NCI-H82 treated with DMSO at 0.1 percent for 48 hours (cell line): Measurements from ENCODE around the gene NUP37.

Experiments used
- DNase-seq: peaks from one replicate; lab custom pipeline; 2025; ENCODE audit not compliant: unreplicated experiment; lab: John Stamatoyannopoulos, UW

The NUP37 gene

DNA sequence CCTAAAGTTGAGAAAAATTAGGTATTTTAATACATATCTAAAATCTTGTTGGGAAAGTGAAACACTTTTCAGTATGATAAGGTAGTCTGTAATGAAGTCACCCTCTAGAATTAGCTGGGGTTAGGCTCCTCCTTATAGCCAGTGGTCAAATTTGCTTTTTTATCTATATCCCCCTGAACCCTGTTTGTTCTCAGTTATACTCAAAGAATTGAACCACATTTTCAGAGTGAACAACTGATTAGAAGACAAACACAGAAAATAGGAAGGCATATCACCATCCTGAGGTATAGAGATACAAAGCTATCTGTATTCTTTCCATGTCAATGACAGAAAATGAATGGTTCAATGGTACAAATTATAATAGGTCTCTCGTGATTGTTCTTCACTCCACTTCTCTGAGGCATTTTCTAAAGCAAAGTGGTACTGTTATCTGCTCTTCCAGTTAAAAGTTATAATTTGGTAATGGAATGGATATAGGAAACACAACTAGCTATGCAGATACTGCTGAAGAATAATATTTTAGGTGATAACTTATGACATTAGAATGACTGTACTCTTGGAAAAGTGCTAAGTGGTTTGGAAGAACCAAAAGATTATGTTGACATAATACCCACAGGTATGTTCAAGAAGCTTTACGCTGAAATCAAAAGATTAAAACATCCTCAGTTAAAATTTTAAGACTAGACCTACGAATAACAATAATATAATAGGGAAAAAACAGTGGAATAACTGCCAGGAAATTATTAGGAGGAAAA is 85.7 kb downstream of the NUP37 start:
- no peak for DNase-seq

DNA sequence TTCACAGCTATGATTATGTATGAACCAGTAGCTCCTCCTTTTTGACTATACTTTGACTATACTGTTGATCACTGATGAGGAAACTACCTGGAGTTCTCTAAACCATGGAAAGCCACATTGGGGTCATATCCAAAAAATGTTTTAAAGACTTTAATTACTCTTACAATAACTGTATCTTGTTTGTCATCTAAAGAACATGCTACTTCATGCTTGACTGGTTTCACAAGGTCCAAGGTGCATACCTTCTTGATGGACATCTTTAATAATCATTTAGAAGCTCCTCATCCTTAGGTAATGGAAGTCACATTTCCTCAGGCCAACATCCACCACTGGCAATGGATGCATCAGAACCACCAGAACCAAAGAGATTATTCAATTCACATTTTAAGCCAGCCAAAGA is 88.1 kb downstream of the NUP37 start:
- DNase-seq = no peak

DNA sequence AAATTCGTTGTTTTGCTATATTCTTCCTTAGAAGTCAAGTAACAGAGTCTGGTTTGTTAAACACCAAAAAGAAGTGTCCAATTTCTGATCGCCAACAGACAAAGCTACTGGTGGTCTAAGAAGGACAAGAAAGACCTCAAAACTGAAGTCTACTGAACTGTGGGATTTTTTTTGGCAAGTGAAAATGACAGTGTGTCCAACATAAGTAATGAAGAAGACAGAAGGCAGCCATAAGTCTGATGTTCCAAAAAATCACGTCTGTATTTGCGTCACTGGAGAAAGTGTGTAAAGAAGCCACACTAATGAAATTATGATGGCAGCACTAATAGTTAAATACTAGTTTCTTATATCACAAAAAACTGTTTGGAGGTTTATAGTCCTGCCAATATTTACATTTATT is 90.8 kb downstream of the NUP37 start:
- no peak for DNase-seq

DNA sequence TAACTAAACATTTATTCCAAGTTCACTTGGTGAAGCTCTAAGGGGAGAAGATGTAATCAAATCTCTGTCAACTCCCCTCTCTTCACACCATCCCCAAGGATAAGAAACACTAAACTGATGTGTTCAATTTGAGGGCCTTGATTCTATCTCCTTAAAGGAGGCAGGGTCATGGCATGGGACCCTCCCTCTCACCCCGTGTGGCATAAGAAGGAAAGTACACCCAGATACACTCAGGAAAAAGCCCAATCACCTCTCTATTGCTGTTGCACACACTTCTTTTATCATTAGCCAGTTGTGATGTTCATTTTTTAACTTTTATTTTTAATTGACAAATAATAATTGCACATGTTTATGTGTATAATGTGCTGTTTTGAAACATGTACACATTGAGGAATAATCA is 93.2 kb downstream of the NUP37 start:
- no peak for DNase-seq

DNA sequence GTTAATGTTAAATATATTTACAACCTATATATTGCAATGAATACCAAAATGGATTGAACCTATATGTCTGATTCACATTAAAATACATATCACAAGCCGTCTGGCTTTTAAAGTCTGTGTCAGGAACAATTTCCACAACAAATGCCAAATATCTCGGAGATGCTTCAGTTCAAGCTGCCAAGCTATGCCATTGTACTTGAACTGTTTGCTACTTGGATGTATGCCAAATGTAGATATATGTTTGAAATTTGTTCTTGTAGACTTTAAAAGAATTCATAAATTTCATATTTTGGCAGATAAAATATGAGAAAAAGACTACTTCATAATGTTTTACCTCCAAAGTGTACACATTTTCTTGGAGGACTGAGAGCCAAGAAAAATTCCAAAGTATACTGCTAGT is 95.1 kb downstream of the NUP37 start:
- DNase-seq = no peak

DNA sequence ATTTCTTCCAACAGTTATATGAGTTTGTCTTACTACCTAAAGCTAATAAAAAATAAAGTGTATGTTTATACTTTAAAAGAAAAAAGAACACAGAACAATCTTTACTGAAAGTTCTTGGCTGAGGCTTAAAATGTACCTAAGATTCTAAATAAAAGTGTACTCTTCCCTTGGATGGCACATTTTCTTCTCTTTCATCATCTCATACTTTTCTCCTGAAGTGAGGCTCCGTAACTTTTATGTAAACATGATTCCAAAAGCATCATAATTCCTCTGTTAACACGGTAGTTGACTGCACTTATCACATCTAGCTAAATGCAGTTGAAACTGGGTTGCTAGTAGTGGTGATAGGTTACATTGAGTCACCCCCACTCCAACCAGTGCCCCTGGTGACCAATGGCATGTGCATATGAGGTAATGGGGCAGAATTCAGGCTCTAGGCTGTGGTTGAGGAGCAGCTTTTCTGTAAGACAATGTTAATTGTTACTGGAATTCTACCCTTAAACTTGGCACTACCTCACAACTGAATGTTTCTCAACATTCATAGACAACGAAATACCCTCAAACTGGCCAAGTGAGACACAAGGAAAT is 96.5 kb downstream of the NUP37 start:
- DNase-seq = no peak
